Posterior cingulate gyrus (tissue), 11 donors: ENCODE results near the gene PRELP.
A peak's percentile ranks its signal among the peaks of the same experiment; 100 is the strongest.

Experiments used
- DNase-seq, 10 donors: peaks; one replicate each; pipeline versions ENCODE4 v3.0.0 to v3.0.0-alpha.2; 2020 to 2021; ENCODE audit warnings: mixed read lengths in 3 of 10
- intact Hi-C: fragments of 100-400 bp; cut with DNase I; formaldehyde crosslinking; loops from one replicate; pipeline ENCODE4 v1.15.1; 2023

The PRELP gene

GRCh38 chr1:203471841-203472240, 3.8 kb upstream of the PRELP start:
- intact Hi-C loops = no loop called here
- no peak for DNase-seq

- intact Hi-C loops = no loop called here
These were observed 2.3 kb upstream of the PRELP start for GRCh38 chr1:203473281-203473680.

GRCh38 chr1:203473781-203474305, 1.8 kb upstream of the PRELP start:
- no peak for DNase-seq

More at GRCh38 chr1:203473281-203473680, 2.3 kb upstream of the PRELP start:
- DNase-seq = no peak

GRCh38 chr1:203476216-203476814, 709 bp downstream of the PRELP start:
- DNase-seq = peak in 1 of 10 donors; percentile 22
- intact Hi-C loops = no loop called here

More at GRCh38 chr1:203473781-203474305, 1.8 kb upstream of the PRELP start:
- intact Hi-C loops = no loop called here

- peak in 1 of 10 donors; percentile 8 for DNase-seq
- intact Hi-C loops = no loop called here
These were observed 2.1 kb downstream of the PRELP start for GRCh38 chr1:203477748-203478147.

GRCh38 chr1:203478231-203478630, 2.6 kb downstream of the PRELP start:
- peak in 1 of 10 donors; percentile 50 for DNase-seq
- intact Hi-C loops = no loop called here

GRCh38 chr1:203478986-203479385, 3.4 kb downstream of the PRELP start:
- intact Hi-C loops = no loop called here
- peak in 1 of 10 donors; percentile 12 for DNase-seq

GRCh38 chr1:203479646-203480045, 4.0 kb downstream of the PRELP start:
- no peak for DNase-seq

GRCh38 chr1:203480084-203480483, 4.5 kb downstream of the PRELP start:
- intact Hi-C loops = no loop called here
- peak in 1 of 10 donors; percentile 32 for DNase-seq

More at GRCh38 chr1:203479646-203480045, 4.0 kb downstream of the PRELP start:
- intact Hi-C loops = no loop called here

GRCh38 chr1:203480525-203481084, 5.0 kb downstream of the PRELP start:
- intact Hi-C loops = no loop called here
- peak in 1 of 10 donors; percentile 81 for DNase-seq

- intact Hi-C loops = no loop called here
- DNase-seq = no peak
These were observed 5.6 kb downstream of the PRELP start for GRCh38 chr1:203481196-203481595.

GRCh38 chr1:203486618-203487370, 11.2 kb downstream of the PRELP start:
- intact Hi-C loops = loop anchor here (1.0 to 5.0 kb wide), 2 partner anchors 146 to 214 kb away; no protein-coding TSS in a partner anchor
- peak in 1 of 10 donors; percentile 54 for DNase-seq

GRCh38 chr1:203488539-203488938, 12.9 kb downstream of the PRELP start:
- intact Hi-C loops = loop anchor here (5.0 kb wide), 1 partner anchor 216 kb away; no protein-coding TSS in a partner anchor
- DNase-seq = no peak

GRCh38 chr1:203490607-203491006, 15.0 kb downstream of the PRELP start:
- intact Hi-C loops = no loop called here
- DNase-seq = peak in 1 of 10 donors; percentile 21

GRCh38 chr1:203491664-203492063, 16.1 kb downstream of the PRELP start:
- intact Hi-C loops = no loop called here

GRCh38 chr1:203492082-203492747, 16.6 kb downstream of the PRELP start:
- DNase-seq = peak in 6 of 10 donors; percentile 33 to 92 (median 68)
- intact Hi-C loops = no loop called here

More at GRCh38 chr1:203491664-203492063, 16.1 kb downstream of the PRELP start:
- DNase-seq = peak in 1 of 10 donors; percentile 35

- peak in 1 of 10 donors; percentile 68 for DNase-seq
- intact Hi-C loops = no loop called here
These were observed 17.1 kb downstream of the PRELP start for GRCh38 chr1:203492748-203493130.

- intact Hi-C loops = no loop called here
- DNase-seq = peak in 1 of 10 donors; percentile 44
These were observed 18.3 kb downstream of the PRELP start, which contains the start of gene OPTC for GRCh38 chr1:203493901-203494300. OPTC (plus strand) TSS chr1:203494153; CDS start chr1:203496006, 1,853 bp downstream.

- intact Hi-C loops = no loop called here
- DNase-seq = no peak
These were observed 20.2 kb downstream of the PRELP start for GRCh38 chr1:203495845-203496244.

- intact Hi-C loops = no loop called here
- no peak for DNase-seq
These were observed 21.7 kb downstream of the PRELP start for GRCh38 chr1:203497269-203497777.
